ENCODE measurements around the gene CENPK. TPM values are rescaled to one million over a fixed set of nuclear protein-coding genes. Genes with fewer than 3 reads are reported as not detected.

The CENPK gene
- total RNA-seq, 1 experiment from 2014 or later: 45.6 TPM

DNA sequence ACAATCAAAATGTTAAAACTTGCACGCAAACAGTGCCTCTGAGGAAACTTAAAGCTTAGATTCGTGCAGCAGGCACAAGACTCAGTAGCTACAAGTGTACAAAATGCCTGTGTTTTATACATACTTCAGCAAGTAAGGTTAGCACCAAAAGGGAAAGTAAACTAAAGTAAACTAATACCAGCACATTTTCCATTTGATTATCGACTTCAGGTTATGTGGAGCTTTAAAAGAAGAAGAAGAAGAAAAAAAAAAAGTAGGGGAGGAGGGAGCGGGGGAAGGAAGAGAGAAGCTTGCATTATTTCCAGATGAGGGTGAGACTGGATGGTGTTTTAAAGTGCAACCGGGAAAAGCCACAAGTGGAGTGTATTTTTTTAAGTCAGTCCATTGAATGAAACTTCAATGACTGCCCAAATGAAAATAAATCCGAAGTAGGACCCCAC lies 80.7 kb downstream of the CENPK start:
- no TSS peak for BruUV-seq (replicated peaks)
- TF ChIP-seq EZH2 (IDR thresholded peaks at IDR 0.05; ENCODE audit: low read depth): no peak
- TF ChIP-seq, protein P1, sequence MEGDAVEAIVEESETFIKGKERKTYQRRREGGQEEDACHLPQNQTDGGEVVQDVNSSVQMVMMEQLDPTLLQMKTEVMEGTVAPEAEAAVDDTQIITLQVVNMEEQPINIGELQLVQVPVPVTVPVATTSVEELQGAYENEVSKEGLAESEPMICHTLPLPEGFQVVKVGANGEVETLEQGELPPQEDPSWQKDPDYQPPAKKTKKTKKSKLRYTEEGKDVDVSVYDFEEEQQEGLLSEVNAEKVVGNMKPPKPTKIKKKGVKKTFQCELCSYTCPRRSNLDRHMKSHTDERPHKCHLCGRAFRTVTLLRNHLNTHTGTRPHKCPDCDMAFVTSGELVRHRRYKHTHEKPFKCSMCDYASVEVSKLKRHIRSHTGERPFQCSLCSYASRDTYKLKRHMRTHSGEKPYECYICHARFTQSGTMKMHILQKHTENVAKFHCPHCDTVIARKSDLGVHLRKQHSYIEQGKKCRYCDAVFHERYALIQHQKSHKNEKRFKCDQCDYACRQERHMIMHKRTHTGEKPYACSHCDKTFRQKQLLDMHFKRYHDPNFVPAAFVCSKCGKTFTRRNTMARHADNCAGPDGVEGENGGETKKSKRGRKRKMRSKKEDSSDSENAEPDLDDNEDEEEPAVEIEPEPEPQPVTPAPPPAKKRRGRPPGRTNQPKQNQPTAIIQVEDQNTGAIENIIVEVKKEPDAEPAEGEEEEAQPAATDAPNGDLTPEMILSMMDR (conservative IDR thresholded peaks at IDR 0.05): no peak
- H3K27me3 ChIP-seq (ENCODE audit: insufficient read depth, low read depth): no peaks in the 10 kb centered on the region
- peak overlapping the region; percentile 85 for H3K4me3 ChIP-seq
- H3K9me2 ChIP-seq (ENCODE audit: insufficient read depth): no peaks in the 10 kb centered on the region
- CTCF ChIA-PET: interaction anchor here (0.5 to 2.2 kb wide), 5 partner anchors 9 to 671 kb away, joined by 3 to 21 read pairs (median 4); no protein-coding TSS in a partner anchor
- H3K4me2 ChIP-seq: peak overlapping the region; percentile 97
- POLR2A ChIA-PET (ENCODE audit: unreplicated experiment): interaction anchor here (0.6 to 0.8 kb wide), 4 partner anchors 53 to 670 kb away, joined by 4 to 15 read pairs (median 10); no protein-coding TSS in a partner anchor
- no peaks in the 10 kb centered on the region for H3K36me3 ChIP-seq (ENCODE audit: low read depth)
- H3F3A ChIP-seq (ENCODE audit: insufficient read depth, low read depth): peaks cover 14% of the 10 kb centered on the region
- no peaks in the 10 kb centered on the region for H4K20me1 ChIP-seq (ENCODE audit: insufficient read depth)
- H3K4me1 ChIP-seq (replicated peaks; ENCODE audit: insufficient read depth): peaks cover 26% of the 10 kb centered on the region
- 0 out of 2 replicates have a peak overlapping the region, but pooled peaks have one; percentile 2 for H3K27ac ChIP-seq
- intact Hi-C loops (cut with micrococcal nuclease; ENCODE audit: unreplicated experiment): loop anchor here (1.0 to 5.0 kb wide), 4 partner anchors 270 to 545 kb away; no protein-coding TSS in a partner anchor
- no peaks in the 10 kb centered on the region for H3K79me2 ChIP-seq (ENCODE audit: low read depth)
- no peaks in the 10 kb centered on the region for H3K9me3 ChIP-seq (ENCODE audit: insufficient read depth, low read depth)
- H2AFZ ChIP-seq: peak overlapping the region; percentile 83
- peak in 1 of 2 experiments; percentile 13 for DNase-seq

DNA sequence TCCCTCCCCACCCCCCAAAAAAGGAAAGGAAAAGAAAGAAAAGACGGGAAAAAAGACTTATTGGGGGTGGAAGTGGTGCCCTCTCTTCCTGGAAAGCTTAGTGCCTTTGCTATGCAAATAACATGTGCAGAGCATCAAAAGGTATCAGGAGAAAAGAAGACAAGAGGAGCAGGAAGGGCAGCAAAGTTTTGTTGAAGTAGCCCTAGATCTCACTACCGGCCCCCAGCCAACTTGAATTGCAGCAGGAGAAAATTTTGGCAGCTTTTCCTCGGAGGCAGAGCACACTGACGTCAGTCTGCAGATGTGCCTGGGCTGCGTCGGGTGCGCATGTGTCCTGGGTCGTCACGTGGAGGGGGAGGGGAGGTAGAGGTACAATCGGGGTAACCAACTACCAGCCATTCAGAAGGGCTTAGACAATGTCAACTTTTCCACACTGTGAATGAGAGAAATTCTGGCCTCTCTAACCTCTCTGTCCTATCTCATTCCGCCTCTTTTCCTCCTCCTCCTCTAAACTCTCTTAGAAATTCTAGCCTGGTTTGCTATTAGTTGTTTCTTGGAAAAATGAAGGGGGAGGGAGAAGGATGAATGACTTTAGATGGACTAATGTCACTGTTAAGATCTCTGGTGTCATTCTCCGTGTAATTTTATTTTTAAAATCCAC lies 81.2 kb downstream of the CENPK start, which contains the start of gene ADAMTS6:
TSS of gene ADAMTS6 (minus strand) at position 286 of the 661 bp plus-strand sequence. CDS start 8,247 bp downstream, outside the sequence.
- intact Hi-C loops (cut with micrococcal nuclease; ENCODE audit: unreplicated experiment): loop anchor here (1.0 to 5.0 kb wide), 5 partner anchors 269 to 544 kb away; no protein-coding TSS in a partner anchor
- H3K27ac ChIP-seq: 0 out of 2 replicates have a peak within 1 kb of the TSS, but pooled peaks have one; percentile 2
- H3K27me3 ChIP-seq (ENCODE audit: insufficient read depth, low read depth): no peaks in the 10 kb centered on the region
- H3K4me2 ChIP-seq: peak within 1 kb of the TSS; percentile 97
- H3K4me3 ChIP-seq: peak within 1 kb of the TSS; percentile 85
- H3K9me3 ChIP-seq (ENCODE audit: insufficient read depth, low read depth): no peaks in the 10 kb centered on the region
- peak within 1 kb of the TSS; percentile 90 for H2AFZ ChIP-seq
- peaks cover 14% of the 10 kb centered on the region for H3F3A ChIP-seq (ENCODE audit: insufficient read depth, low read depth)
- BruUV-seq (replicated peaks): no TSS peak
- ChIA-PET CTCF (interaction anchor here (0.5 to 2.2 kb wide), 5 partner anchors 9 to 671 kb away, joined by 4 to 21 read pairs (median 8); no protein-coding TSS in a partner anchor), POLR2A (ENCODE audit: unreplicated experiment) (interaction anchor here (0.6 to 0.8 kb wide), 3 partner anchors 54 to 612 kb away, joined by 3 to 15 read pairs (median 7); no protein-coding TSS in a partner anchor)
- H3K9me2 ChIP-seq (ENCODE audit: insufficient read depth): no peaks in the 10 kb centered on the region
- H3K79me2 ChIP-seq (ENCODE audit: low read depth): no peaks in the 10 kb centered on the region
- no peaks in the 10 kb centered on the region for H4K20me1 ChIP-seq (ENCODE audit: insufficient read depth)
- H3K4me1 ChIP-seq (replicated peaks; ENCODE audit: insufficient read depth): peaks cover 26% of the 10 kb centered on the region
- DNase-seq: peak in 1 of 2 experiments; percentile 58
- TF ChIP-seq, protein P1 (conservative IDR thresholded peaks at IDR 0.05): no peak
- TF ChIP-seq EZH2 (IDR thresholded peaks at IDR 0.05; ENCODE audit: low read depth): no peak
- H3K36me3 ChIP-seq (ENCODE audit: low read depth): no peaks in the 10 kb centered on the region

DNA sequence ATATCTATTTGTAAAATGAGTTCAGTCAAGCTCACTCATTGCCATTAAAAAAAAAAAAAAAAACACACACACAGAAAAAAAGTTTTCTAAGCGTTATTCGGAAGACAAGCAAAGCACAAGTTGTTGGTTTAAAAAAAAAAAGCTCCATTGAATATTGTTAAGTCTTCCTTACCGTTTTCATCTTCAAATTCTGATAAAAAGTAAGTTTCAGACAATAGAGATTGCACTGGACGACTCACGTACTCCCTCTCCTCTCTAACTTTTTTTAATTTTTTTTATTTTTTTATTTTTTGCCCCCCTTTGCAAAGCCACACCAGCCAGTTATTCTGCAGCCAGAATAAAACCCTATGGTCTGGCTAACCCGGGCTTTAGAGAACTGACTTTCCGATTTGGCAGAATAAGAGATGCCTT lies 81.8 kb downstream of the CENPK start:
- H3K27ac ChIP-seq: no peak overlapping the region
- TF ChIP-seq, protein P1 (conservative IDR thresholded peaks at IDR 0.05): no peak
- TF ChIP-seq EZH2 (IDR thresholded peaks at IDR 0.05; ENCODE audit: low read depth): no peak
- no peaks in the 10 kb centered on the region for H3K36me3 ChIP-seq (ENCODE audit: low read depth)
- peak overlapping the region; percentile 97 for H3K4me2 ChIP-seq
- H3K4me1 ChIP-seq (replicated peaks; ENCODE audit: insufficient read depth): peaks cover 26% of the 10 kb centered on the region
- no peaks in the 10 kb centered on the region for H3K9me2 ChIP-seq (ENCODE audit: insufficient read depth)
- ChIA-PET CTCF (interaction anchor here (0.6 to 0.8 kb wide), 3 partner anchors 24 to 661 kb away, joined by 3 to 11 read pairs (median 8); no protein-coding TSS in a partner anchor), POLR2A (ENCODE audit: unreplicated experiment) (interaction anchor here (0.6 kb wide), 1 partner anchor 526 kb away, joined by 3 read pairs; no protein-coding TSS in a partner anchor)
- H2AFZ ChIP-seq: peak overlapping the region; percentile 83
- no TSS peak for BruUV-seq (replicated peaks)
- no peak for DNase-seq
- peaks cover 14% of the 10 kb centered on the region for H3F3A ChIP-seq (ENCODE audit: insufficient read depth, low read depth)
- intact Hi-C loops (cut with micrococcal nuclease; ENCODE audit: unreplicated experiment): loop anchor here (1.0 to 5.0 kb wide), 3 partner anchors 269 to 544 kb away; no protein-coding TSS in a partner anchor
- no peaks in the 10 kb centered on the region for H3K79me2 ChIP-seq (ENCODE audit: low read depth)
- peak overlapping the region; percentile 85 for H3K4me3 ChIP-seq
- H3K9me3 ChIP-seq (ENCODE audit: insufficient read depth, low read depth): no peaks in the 10 kb centered on the region
- no peaks in the 10 kb centered on the region for H4K20me1 ChIP-seq (ENCODE audit: insufficient read depth)
- H3K27me3 ChIP-seq (ENCODE audit: insufficient read depth, low read depth): no peaks in the 10 kb centered on the region
